Measurements from ENCODE around the gene VCP. TPM values are rescaled to one million over a fixed set of nuclear protein-coding genes. Genes with fewer than 3 reads are reported as not detected.

The VCP gene
- polyA plus RNA-seq, 1 donor (not counting 4 experiments of a cell fraction or from before 2014, with no cell fraction given): 414 TPM

- dilution Hi-C loops (cut with MboI; ENCODE audit: extremely low pct_ligation_motif_present, low sequenced_read_pairs): no loop called here
- FAIRE-seq (no peak), DNase-seq (ENCODE audit: low read depth, low spot score) (no peak)
- H3K9me3 ChIP-seq (ENCODE audit: control insufficient read depth, low read depth, low read length): no peaks in the 10 kb centered on the region
- H3K79me2 ChIP-seq (ENCODE audit: control insufficient read depth, insufficient read depth, low read length): peaks cover 47% of the 10 kb centered on the region
- peak overlapping the region; percentile 100 for H3K4me2 ChIP-seq (ENCODE audit: control insufficient read depth, extremely low read depth, insufficient read depth, low read depth, low read length)
- TF ChIP-seq EZH2 (IDR thresholded peaks at IDR 0.05; ENCODE audit: low read length) (no peak), CTCF (optimal IDR thresholded peaks at IDR 0.05 in 1 of 3, IDR thresholded peaks at IDR 0.05 in 1 of 3, conservative IDR thresholded peaks at IDR 0.05 in 1 of 3; ENCODE audit: extremely low read depth in 1 of 3, insufficient read depth in 2 of 3, low read length in 3 of 3) (no peak)
- H4K20me1 ChIP-seq (ENCODE audit: control insufficient read depth, extremely low read depth, insufficient read depth, low read length): peaks cover 13% of the 10 kb centered on the region
- H3K36me3 ChIP-seq (ENCODE audit: control insufficient read depth in 2 of 2, extremely low read depth in 1 of 2, insufficient read depth in 2 of 2, low read length in 2 of 2): peaks cover 27 to 32% of the 10 kb centered on the region in 2 experiments
- peak overlapping the region; percentile 82 for H3K27ac ChIP-seq (ENCODE audit: control insufficient read depth, insufficient read depth, low read length)
- peak overlapping the region; percentile 84 for H3K9ac ChIP-seq (ENCODE audit: control insufficient read depth, extremely low read depth, insufficient read depth, low read length)
- H2AFZ ChIP-seq (ENCODE audit: control insufficient read depth, low read length): no peak overlapping the region
- H3K9me1 ChIP-seq (ENCODE audit: control insufficient read depth, extremely low read depth, insufficient read depth, low read length): no peaks in the 10 kb centered on the region
- peak overlapping the region; percentile 81 to 92 (median 91) for H3K4me3 ChIP-seq (ENCODE audit: control insufficient read depth in 2 of 3, extremely low read depth in 1 of 3, insufficient read depth in 2 of 3, low read depth in 1 of 3, low read length in 3 of 3)
- no peaks in the 10 kb centered on the region for H3K27me3 ChIP-seq (ENCODE audit: control insufficient read depth, extremely low read depth, insufficient read depth, low read length)
- peaks cover 36% of the 10 kb centered on the region for H3K4me1 ChIP-seq (ENCODE audit: control insufficient read depth, extremely low read depth, insufficient read depth, low read length)
Measured at GRCh38 chr9:35110327-35110761, 37.9 kb upstream of the VCP start.

- Histone ChIP-seq H3K4me3 (ENCODE audit: control insufficient read depth in 2 of 3, extremely low read depth in 1 of 3, insufficient read depth in 2 of 3, low read depth in 1 of 3, low read length in 3 of 3) (no peak overlapping the region), H3K4me1 (ENCODE audit: control insufficient read depth, extremely low read depth, insufficient read depth, low read length) (peaks cover 32% of the 10 kb centered on the region), H3K9ac (ENCODE audit: control insufficient read depth, extremely low read depth, insufficient read depth, low read length) (no peak overlapping the region), H3K9me1 (ENCODE audit: control insufficient read depth, extremely low read depth, insufficient read depth, low read length) (no peaks in the 10 kb centered on the region), H4K20me1 (ENCODE audit: control insufficient read depth, extremely low read depth, insufficient read depth, low read length) (peaks cover 13% of the 10 kb centered on the region), H3K27ac (ENCODE audit: control insufficient read depth, insufficient read depth, low read length) (no peak overlapping the region), H2AFZ (ENCODE audit: control insufficient read depth, low read length) (no peak overlapping the region), H3K27me3 (ENCODE audit: control insufficient read depth, extremely low read depth, insufficient read depth, low read length) (no peaks in the 10 kb centered on the region), H3K79me2 (ENCODE audit: control insufficient read depth, insufficient read depth, low read length) (peaks cover 46% of the 10 kb centered on the region), H3K4me2 (ENCODE audit: control insufficient read depth, extremely low read depth, insufficient read depth, low read depth, low read length) (no peak overlapping the region), H3K36me3 (ENCODE audit: control insufficient read depth in 2 of 2, extremely low read depth in 1 of 2, insufficient read depth in 2 of 2, low read length in 2 of 2) (peaks cover 37% of the 10 kb centered on the region in 2 experiments), H3K9me3 (ENCODE audit: control insufficient read depth, low read depth, low read length) (no peaks in the 10 kb centered on the region)
- TF ChIP-seq CTCF (optimal IDR thresholded peaks at IDR 0.05 in 1 of 3, IDR thresholded peaks at IDR 0.05 in 1 of 3, conservative IDR thresholded peaks at IDR 0.05 in 1 of 3; ENCODE audit: extremely low read depth in 1 of 3, insufficient read depth in 2 of 3, low read length in 3 of 3): no peak
- TF ChIP-seq EZH2 (IDR thresholded peaks at IDR 0.05; ENCODE audit: low read length): no peak
- FAIRE-seq: no peak
- dilution Hi-C loops (cut with MboI; ENCODE audit: extremely low pct_ligation_motif_present, low sequenced_read_pairs): no loop called here
- no peak for DNase-seq (ENCODE audit: low read depth, low spot score)
Measured at GRCh38 chr9:35108946-35109575, 36.6 kb upstream of the VCP start.
